ENCODE measurements around the gene SYT1.

Gene SYT1

DNA sequence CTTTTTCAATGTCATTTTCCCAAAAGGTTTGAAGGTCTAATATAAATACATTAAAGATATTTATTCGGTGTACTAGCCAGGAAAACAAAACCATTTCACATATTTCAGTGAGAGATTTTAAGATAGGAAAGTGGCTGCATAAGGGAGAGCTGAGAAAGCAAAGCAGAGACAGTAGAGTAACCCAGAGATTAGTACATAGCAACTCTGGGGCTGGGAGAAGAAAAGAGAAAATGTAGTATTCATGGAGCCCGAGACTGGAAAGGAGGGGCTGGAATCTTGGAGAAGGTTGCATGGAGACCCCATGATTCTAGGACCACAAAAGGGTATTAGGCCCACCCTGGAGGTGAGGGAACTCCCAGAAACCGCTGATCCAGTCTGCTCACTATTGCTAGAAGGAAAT lies 589.2 kb downstream of the SYT1 start:
- no peak for DNase-seq

GRCh38 chr12:79454338-79454843 lies 589.8 kb downstream of the SYT1 start:
- peak; percentile 36 for DNase-seq

GRCh38 chr12:79455286-79455685 lies 590.7 kb downstream of the SYT1 start:
- peak; percentile 32 for DNase-seq

DNA sequence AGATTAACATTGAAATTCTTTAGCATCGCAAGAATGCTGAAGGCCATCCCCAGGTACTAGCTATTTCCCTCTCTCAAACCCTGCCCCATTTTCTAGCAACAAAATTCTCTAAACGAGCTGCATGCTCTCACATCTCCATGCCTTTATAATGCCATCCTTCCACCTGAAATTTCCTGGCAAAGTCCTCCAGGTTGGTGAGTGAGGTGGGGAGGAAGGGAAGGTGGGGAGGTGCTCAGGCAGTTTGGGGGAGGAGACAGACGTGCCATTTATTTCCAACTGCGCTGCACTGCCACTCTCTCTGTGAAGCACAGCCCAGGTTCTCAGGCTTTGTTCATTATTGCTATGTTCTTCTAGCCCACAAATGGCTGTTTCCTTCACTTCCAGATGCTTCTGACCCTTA lies 617.7 kb downstream of the SYT1 start:
- no peak for DNase-seq

DNA sequence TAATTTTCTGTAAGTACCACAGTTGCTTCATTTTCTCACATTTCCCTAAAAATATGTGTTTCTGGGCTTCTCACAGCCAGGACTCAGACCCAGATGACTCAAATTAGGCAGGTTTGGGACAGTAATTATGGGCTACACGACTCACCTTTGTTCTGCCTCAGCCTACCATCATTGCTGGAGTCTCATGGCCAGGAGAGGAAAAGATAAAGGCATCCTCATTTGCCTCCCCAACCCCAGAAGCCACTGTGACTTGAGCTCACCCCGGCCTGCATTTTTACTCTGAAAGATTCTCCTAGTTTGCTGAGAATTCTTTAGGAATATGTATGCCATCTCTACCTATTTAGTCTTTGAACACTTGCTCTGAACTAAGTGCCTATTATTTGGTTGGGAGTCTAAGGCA lies 618.3 kb downstream of the SYT1 start:
- no peak for DNase-seq

DNA sequence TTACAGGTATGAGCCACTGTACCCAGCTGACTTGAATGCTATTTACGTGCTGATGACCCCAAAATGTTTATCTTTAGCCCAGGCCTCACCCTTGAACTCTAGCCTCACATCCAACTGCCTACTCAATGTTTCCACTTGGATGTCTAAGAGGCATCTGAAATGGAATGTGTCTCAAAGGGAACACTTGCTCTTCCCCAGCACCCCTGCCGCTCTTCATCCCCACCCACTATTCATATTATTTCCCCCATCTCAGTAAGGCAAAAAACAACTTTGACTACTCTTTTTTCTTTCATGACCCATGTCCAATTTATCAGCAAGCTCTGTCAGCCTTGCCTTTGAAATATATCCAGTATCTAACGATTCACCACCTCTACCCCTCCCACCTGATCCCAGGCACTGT lies 621.6 kb downstream of the SYT1 start:
- DNase-seq = no peak

- no peak for DNase-seq
Measured at GRCh38 chr12:79487386-79488110, 623.0 kb downstream of the SYT1 start.

Measured in DMS53 (cell line).